Adrenal gland (tissue), 5 donors: ENCODE results near the gene STIP1.
A peak's percentile ranks its signal among the peaks of the same experiment; 100 is the strongest.

Experiments
- CTCF ChIP-seq, 6 experiments: fragments of 450-650 bp in 4 of 6; fragments of 200-600 bp in 2 of 6; sonication (generic) in 1 of 6; IDR thresholded peaks; 1 replicate in 5 of 6; 2 replicates in 1 of 6; pipeline versions ENCODE4 v1.5.1 to v1.8.0; 2016 to 2021; ENCODE audit warnings: antibody characterized with exemption in 6 of 6, mild to moderate bottlenecking in 2 of 6, moderate library complexity in 1 of 6
- POLR2A ChIP-seq, 2 donors: fragments of 450-650 bp; IDR thresholded peaks; one replicate each; pipeline ENCODE4 v1.6.1; 2017; ENCODE audit warnings: antibody characterized with exemption in 2 of 2, mild to moderate bottlenecking in 2 of 2, moderate library complexity in 1 of 2
- donor health status: DM: no; HTN: no; CAD: no.

- TF ChIP-seq CTCF (IDR thresholded peaks at IDR 0.05) (peak in 1 of 6 experiments; percentile 21), POLR2A (IDR thresholded peaks at IDR 0.05) (peak in 1 of 2 donors; percentile 14)
Observed at GRCh38 chr11:64234647-64235379, 48.8 kb downstream of the STIP1 start.
